Left hindlimb (tissue), 1 donor: ENCODE measurements around the gene EVC.
A peak's percentile ranks its signal among the peaks of the same experiment; 100 is the strongest.

ENCODE experiments used
- DNase-seq: peaks from one replicate; pipeline ENCODE4 v3.0.0-alpha.2; 2018

Gene EVC

GRCh38 chr4:5710961-5711478 is at the start of gene EVC:
EVC (plus strand) TSS chr4:5711201; CDS start chr4:5711381, 180 bp downstream.
- DNase-seq, result peak; percentile 92

GRCh38 chr4:5661237-5661636 is 49.8 kb upstream of the EVC start:
- no peak for DNase-seq

- DNase-seq, result no peak
Measured at GRCh38 chr4:5662555-5662954, 48.4 kb upstream of the EVC start.

- DNase-seq, result no peak
Measured at GRCh38 chr4:5664778-5665177, 46.2 kb upstream of the EVC start.

- DNase-seq, result no peak
Measured at GRCh38 chr4:5666741-5667140, 44.3 kb upstream of the EVC start.

GRCh38 chr4:5676763-5677162 is 34.2 kb upstream of the EVC start:
- no peak for DNase-seq

GRCh38 chr4:5678977-5679376 is 32.0 kb upstream of the EVC start:
- DNase-seq, result no peak

GRCh38 chr4:5683566-5683965 is 27.4 kb upstream of the EVC start:
- peak; percentile 56 for DNase-seq

GRCh38 chr4:5685296-5685695 is 25.7 kb upstream of the EVC start:
- DNase-seq, result no peak

GRCh38 chr4:5686338-5686737 is 24.7 kb upstream of the EVC start:
- DNase-seq, result no peak

- DNase-seq, result no peak
Measured at GRCh38 chr4:5689065-5689464, 21.9 kb upstream of the EVC start.

GRCh38 chr4:5691491-5692132 is 19.4 kb upstream of the EVC start:
- DNase-seq, result no peak

- DNase-seq, result no peak
Measured at GRCh38 chr4:5693871-5694270, 17.1 kb upstream of the EVC start.

GRCh38 chr4:5696341-5696740 is 14.7 kb upstream of the EVC start:
- no peak for DNase-seq

GRCh38 chr4:5700459-5700858 is 10.5 kb upstream of the EVC start:
- no peak for DNase-seq

- no peak for DNase-seq
Measured at GRCh38 chr4:5701971-5702370, 9.0 kb upstream of the EVC start.

GRCh38 chr4:5703831-5704230 is 7.2 kb upstream of the EVC start:
- DNase-seq, result no peak

- no peak for DNase-seq
Measured at GRCh38 chr4:5704276-5704675, 6.7 kb upstream of the EVC start.

- DNase-seq, result no peak
Measured at GRCh38 chr4:5705647-5706320, 5.2 kb upstream of the EVC start.

GRCh38 chr4:5706486-5707290 is 4.3 kb upstream of the EVC start:
- no peak for DNase-seq

GRCh38 chr4:5707366-5707765 is 3.6 kb upstream of the EVC start:
- DNase-seq, result no peak

GRCh38 chr4:5707778-5708448 is 3.1 kb upstream of the EVC start:
- no peak for DNase-seq
